Stimulated activated CD4-positive, alpha-beta T cell treated with anti-CD3 and anti-CD28 coated beads, Interleukin-2, amount 100 ng/mL, for 48 hours (primary cell): Measurements from ENCODE around the gene ARMH3.

Source experiments
- DNase-seq, 2 donors: peaks; one replicate each; pipeline ENCODE4 v3.0.0-alpha.2; 2020

The ARMH3 gene

DNA sequence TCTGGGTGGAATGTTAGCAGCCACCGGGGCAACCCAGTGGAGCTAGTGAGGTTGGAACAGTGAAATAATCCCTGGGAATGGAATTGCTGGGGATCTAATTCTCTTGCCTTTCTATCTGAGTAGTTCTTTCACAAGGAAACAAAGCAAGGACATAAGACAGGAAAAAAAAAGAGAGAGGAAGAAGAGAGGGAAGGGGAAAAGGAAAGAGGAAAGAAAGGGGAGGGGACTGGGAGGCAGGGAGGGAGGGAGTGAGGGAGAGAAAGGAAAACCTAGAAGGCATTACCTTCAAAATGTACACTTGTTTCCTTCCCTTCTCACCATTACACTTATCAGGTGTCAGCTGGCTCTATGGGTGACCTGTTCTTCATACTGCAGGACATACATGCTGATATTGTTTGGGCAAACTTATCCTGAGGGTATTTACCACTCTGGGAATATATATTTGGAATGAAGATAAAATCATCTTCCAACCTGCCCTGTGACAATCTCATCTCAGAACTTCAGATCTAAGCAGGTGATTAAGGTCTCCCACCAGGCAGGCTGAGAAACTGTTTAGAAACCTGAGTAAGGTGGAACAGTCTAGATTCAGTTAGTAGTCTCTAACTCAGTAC, 162.4 kb downstream of the ARMH3 start:
- DNase-seq: no peak

DNA sequence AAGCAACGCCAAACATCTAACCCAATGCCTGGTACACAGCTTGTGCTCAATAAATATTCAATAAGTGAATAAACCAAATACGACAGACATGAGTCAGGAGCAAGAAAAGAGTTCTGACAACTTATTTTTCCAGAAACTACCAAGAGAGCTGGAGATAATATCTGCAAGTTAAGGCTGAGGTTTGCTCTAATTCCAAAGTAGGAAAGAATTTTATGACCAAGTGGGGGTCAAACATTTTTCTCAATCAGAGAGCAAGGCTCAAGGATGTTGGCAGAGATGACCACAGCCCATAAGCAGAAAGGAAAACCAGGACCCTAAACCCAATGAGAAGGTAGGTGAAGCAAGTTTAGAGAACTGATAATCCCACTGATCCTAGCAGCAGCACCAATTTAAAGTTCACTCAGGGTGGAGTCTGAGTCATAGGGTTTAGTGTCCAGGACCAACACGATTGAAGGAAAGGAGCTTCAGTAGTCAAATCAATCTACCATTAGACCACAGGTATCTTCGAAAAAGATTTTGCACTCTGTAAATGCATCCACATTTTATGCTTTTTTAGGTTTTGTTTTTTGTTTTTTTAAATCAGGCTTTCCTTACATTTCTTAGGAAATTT, 163.1 kb downstream of the ARMH3 start:
- DNase-seq: no peak

DNA sequence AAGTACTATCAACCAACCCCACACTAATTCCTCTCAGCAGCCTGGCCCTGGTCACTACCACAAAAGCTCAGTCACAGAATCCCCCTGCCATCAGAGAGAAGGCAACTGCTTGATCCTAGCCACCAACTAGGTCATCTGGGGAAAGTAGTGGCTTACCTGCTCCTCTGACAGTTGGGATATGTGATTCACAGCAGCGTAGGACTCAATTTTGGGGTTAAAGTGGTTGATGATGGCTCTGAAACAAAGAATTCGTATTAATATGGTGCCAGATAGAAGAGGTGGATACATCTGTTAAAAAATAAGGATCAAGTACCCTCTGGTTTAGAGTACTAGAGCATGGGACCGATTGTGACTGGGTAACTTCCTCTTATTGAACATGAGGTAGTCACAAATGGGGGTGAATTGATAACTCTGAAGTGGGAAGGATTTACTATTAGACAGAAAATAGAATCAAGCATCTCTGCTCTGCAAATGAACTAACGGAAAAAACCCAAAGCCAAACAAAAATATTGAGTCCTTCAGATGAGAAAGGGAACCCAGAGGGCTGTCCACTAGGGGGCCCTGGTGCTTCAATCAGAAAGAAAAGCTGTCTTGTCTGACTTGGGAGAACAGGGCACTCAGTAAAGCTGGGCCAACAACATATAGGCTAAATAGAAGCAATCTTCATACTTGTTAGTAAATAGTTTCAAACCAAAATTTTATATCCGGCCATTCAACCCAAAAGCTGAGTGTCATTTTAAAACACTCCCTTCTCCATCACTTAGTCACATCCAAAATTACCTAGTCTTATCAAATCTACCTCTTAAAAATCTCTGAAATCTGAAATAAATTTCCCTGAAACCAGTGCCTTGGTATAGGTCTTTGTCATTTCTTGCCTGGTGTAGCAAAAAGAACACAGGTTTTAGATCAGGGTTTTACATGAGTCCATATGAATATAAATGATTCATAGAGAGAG, 166.4 kb downstream of the ARMH3 start:
- DNase-seq: peak; percentile 69 to 71

GRCh38 chr10:101888251-101888949, 167.6 kb downstream of the ARMH3 start:
- DNase-seq: no peak

DNA sequence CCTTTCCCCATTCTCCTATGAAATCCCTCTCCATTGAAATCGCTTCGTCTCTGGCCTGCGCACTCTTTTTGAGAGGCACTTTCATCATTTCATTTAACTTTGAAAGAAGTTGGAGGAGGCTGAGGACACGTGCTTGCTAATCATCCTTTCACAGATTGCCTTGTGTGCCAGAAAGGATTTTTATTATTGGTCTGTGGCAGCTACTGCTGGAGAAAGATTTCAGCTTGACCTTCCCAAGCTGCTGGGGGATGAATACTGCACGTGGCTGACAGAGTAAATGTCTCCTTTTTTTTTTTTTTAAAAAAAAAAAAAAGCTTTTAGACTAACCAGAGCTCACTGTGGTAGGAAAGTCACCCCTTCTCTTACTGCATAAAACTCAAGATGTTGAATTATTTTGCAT, 168.2 kb downstream of the ARMH3 start:
- no peak for DNase-seq

GRCh38 chr10:101886521-101887312, 169.3 kb downstream of the ARMH3 start:
- DNase-seq: no peak

- no peak for DNase-seq
Observed at GRCh38 chr10:101881036-101881774, 174.8 kb downstream of the ARMH3 start.

- DNase-seq: no peak
Observed at GRCh38 chr10:101880232-101880573, 175.8 kb downstream of the ARMH3 start.

DNA sequence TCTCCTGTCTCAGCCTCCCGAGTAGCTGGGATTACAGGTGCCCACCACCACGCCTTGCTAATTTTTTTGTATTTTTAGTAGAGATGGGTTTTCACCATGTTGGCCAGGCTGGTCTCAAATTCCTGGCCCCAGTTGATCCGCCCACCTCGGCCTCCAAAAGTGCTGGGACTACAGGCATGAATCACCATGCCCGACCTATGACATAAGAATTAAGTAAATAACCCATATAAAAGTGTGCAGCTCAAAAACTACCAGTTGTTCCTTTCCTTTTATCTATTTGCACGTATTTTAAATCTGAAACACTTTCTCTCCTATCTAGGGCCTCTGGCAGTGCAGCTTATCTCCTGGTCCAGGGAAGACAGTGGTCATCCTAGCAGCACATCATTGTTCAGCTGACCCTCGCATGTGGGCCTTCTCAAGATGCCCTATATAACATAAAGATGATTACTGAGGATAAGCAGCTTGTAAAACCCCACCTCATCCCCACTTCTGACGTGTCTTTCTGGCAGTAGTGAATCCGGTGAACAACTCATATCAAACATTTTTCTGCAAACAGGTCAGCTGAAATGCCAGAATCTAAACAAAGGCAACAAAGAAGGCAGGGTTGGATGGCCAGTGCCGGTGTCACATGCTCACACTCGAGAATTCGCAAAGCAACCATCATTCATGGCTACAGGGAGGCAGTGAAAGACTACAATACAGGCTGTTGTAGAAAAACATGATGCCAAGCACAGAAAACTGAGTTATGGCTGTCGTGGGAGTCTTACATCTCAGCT, 176.3 kb downstream of the ARMH3 start:
- DNase-seq: no peak

DNA sequence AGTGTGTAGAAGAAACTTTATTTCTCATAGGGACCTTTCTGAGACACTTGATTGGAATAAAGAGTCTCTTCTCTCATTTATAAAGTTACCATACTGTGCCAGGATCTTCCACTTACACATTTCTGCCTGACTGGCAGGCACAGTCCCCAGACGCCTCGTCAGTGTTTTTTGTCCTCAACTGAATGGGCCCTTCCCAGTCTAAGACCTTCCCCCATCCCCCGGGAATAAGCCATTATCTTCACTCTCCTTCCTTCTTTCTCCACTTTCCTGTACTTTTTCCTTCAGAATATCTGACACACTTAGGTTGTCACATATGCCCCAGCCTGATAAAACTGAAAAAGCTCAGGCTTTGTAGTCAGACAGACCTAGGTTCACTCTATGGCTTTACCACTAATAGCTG, 177.1 kb downstream of the ARMH3 start:
- no peak for DNase-seq

- DNase-seq: no peak
Observed at GRCh38 chr10:101875068-101875688, 180.8 kb downstream of the ARMH3 start.

GRCh38 chr10:101874252-101874651, 181.7 kb downstream of the ARMH3 start:
- no peak for DNase-seq

GRCh38 chr10:101867931-101868330, 188.0 kb downstream of the ARMH3 start:
- DNase-seq: no peak

DNA sequence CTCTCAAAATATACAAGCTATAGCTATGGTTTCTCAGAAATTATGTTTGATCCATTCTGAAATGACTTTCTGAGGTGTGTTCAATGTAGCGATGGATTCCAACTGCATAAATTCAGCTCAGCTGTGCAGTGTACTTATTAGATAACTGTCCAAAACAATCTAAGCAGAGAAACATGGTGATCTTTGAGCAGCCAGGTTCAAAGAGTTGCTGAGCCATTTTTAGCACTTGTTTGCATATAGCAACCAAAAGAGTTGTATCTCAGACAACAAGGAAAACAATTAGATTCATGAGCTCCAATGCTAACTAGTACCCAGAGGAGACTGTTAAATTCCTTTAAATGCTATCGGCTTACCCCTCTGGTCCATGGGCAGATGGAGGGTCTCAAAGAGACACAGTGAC, 196.4 kb downstream of the ARMH3 start:
- DNase-seq: no peak

GRCh38 chr10:101858723-101859500, 197.1 kb downstream of the ARMH3 start:
- no peak for DNase-seq

- no peak for DNase-seq
Observed at GRCh38 chr10:101857802-101858476, 198.0 kb downstream of the ARMH3 start.

DNA sequence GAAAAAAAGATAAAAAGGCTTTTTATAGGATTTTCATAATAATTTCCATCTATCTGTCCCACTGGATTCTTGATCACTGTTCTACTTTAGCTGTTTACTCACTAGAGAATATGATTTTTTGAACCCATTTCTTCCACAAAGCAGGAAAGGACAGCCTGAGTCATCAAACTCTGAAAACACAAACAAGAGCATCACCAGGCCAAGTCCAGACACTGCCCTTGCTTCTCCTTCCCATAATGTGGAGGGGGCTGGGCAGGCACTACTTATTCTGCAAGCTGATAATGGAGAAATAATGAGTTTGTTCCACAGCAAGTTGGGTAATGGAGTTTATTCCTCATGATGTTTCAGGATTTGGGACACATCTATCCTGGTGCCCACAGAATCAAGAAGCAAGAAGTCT, 199.3 kb downstream of the ARMH3 start:
- no peak for DNase-seq

- DNase-seq: no peak
Observed at GRCh38 chr10:101851411-101852116, 204.4 kb downstream of the ARMH3 start.
